Measurements from ENCODE around the gene CELF4.

CELF4 gene

GRCh38 chr18:37381554-37381953 lies 184.0 kb downstream of the CELF4 start:
- no peak overlapping the region for H3K4me3 ChIP-seq (ENCODE audit: low read depth, low read length)
- TF ChIP-seq, protein P1, sequence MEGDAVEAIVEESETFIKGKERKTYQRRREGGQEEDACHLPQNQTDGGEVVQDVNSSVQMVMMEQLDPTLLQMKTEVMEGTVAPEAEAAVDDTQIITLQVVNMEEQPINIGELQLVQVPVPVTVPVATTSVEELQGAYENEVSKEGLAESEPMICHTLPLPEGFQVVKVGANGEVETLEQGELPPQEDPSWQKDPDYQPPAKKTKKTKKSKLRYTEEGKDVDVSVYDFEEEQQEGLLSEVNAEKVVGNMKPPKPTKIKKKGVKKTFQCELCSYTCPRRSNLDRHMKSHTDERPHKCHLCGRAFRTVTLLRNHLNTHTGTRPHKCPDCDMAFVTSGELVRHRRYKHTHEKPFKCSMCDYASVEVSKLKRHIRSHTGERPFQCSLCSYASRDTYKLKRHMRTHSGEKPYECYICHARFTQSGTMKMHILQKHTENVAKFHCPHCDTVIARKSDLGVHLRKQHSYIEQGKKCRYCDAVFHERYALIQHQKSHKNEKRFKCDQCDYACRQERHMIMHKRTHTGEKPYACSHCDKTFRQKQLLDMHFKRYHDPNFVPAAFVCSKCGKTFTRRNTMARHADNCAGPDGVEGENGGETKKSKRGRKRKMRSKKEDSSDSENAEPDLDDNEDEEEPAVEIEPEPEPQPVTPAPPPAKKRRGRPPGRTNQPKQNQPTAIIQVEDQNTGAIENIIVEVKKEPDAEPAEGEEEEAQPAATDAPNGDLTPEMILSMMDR (IDR thresholded peaks at IDR 0.05; ENCODE audit: low read depth, low read length, missing control alignments), result no peak
- no peak for DNase-seq (ENCODE audit: low read depth)

GRCh38 chr18:37380546-37381110 lies 185.0 kb downstream of the CELF4 start:
- TF ChIP-seq, protein P1 (IDR thresholded peaks at IDR 0.05; ENCODE audit: low read depth, low read length, missing control alignments), result no peak
- no peak overlapping the region for H3K4me3 ChIP-seq (ENCODE audit: low read depth, low read length)
- no peak for DNase-seq (ENCODE audit: low read depth)

- no peak overlapping the region for H3K4me3 ChIP-seq (ENCODE audit: low read depth, low read length)
- DNase-seq (ENCODE audit: low read depth), result no peak
- TF ChIP-seq, protein P1 (IDR thresholded peaks at IDR 0.05; ENCODE audit: low read depth, low read length, missing control alignments), result no peak
Observed at GRCh38 chr18:37378336-37379010, 187.1 kb downstream of the CELF4 start.

- DNase-seq (ENCODE audit: low read depth), result no peak
Observed at GRCh38 chr18:37375181-37375580, 190.4 kb downstream of the CELF4 start.

GRCh38 chr18:37368110-37368954 lies 197.3 kb downstream of the CELF4 start:
- TF ChIP-seq, protein P1 (IDR thresholded peaks at IDR 0.05; ENCODE audit: low read depth, low read length, missing control alignments), result no peak
- no peak overlapping the region for H3K4me3 ChIP-seq (ENCODE audit: low read depth, low read length)
- no peak for DNase-seq (ENCODE audit: low read depth)

More at GRCh38 chr18:37375181-37375580, 190.4 kb downstream of the CELF4 start:
- TF ChIP-seq, protein P1 (IDR thresholded peaks at IDR 0.05; ENCODE audit: low read depth, low read length, missing control alignments), result no peak
- H3K4me3 ChIP-seq (ENCODE audit: low read depth, low read length), result no peak overlapping the region

DNA sequence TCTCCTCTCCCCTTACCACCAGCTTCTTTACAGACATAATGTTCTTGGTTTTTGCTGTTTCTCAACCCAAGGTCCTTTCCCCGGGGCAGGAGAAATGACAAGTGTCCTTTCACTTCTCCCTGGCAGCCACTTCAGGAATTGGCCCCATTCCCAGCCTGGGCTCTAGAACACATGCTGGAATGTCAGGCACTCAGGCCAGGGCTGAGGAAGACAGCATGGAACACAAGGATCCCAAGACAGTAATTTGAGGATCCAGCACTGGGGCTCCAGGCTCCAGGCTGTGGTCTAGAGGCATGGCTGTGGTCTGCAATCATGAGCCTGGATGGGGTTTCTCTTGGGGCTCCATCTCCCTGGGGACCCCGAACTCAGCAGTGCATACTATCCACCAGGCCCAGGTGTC lies 201.4 kb downstream of the CELF4 start:
- DNase-seq (ENCODE audit: low read depth), result no peak
- TF ChIP-seq, protein P1 (IDR thresholded peaks at IDR 0.05; ENCODE audit: low read depth, low read length, missing control alignments), result no peak
- H3K4me3 ChIP-seq (ENCODE audit: low read depth, low read length), result no peak overlapping the region

All from GM12864 (cell line).